Measurements from ENCODE around the gene CIC.

DNA sequence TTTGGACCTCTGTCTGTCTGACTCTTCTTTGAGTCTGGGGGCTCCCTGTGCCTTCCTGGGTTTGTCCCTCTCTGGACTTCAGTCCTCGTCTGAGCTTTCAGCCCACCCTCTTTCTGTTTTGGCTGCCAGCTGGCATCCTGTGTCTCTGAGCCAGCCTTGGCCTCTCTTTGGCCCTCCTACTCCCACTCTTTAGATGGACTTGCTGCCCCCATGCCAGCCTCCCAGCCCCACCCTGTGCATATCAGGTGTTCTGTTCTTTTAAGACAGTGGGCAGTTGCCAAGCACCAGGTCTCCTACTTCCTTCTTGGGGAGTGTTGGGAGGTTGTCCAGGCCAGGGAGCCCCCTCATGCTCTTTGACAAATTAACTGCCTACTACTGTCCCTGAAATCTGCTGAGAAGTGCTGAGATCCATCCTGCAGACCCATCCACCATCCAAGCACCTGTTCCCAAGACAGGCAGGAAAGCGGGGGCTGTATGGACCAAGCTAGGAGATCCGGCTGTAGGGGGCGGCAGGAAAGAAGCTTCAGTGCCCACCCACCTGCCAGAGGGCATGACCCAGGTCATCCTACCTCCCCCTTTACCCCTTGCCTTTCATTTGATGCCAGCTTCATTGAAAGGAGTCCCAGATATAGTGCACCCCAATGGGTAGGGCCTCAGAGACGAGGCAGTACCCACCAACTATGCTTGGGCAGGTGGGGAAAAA is 9.6 kb downstream of the CIC start:
- TF ChIP-seq, protein P1, sequence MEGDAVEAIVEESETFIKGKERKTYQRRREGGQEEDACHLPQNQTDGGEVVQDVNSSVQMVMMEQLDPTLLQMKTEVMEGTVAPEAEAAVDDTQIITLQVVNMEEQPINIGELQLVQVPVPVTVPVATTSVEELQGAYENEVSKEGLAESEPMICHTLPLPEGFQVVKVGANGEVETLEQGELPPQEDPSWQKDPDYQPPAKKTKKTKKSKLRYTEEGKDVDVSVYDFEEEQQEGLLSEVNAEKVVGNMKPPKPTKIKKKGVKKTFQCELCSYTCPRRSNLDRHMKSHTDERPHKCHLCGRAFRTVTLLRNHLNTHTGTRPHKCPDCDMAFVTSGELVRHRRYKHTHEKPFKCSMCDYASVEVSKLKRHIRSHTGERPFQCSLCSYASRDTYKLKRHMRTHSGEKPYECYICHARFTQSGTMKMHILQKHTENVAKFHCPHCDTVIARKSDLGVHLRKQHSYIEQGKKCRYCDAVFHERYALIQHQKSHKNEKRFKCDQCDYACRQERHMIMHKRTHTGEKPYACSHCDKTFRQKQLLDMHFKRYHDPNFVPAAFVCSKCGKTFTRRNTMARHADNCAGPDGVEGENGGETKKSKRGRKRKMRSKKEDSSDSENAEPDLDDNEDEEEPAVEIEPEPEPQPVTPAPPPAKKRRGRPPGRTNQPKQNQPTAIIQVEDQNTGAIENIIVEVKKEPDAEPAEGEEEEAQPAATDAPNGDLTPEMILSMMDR (optimal IDR thresholded peaks at IDR 0.05 in 1 of 3, IDR thresholded peaks at IDR 0.05 in 1 of 3, conservative IDR thresholded peaks at IDR 0.05 in 1 of 3; ENCODE audit: extremely low read depth in 1 of 3, insufficient read depth in 2 of 3, low read length in 3 of 3), result no peak
- no peak for TF ChIP-seq EZH2 (IDR thresholded peaks at IDR 0.05; ENCODE audit: low read length)
